ENCODE results near the gene ZFPL1.

- no peak for TF ChIP-seq CTCF (IDR thresholded peaks at IDR 0.05; ENCODE audit: low read depth, low read length)
- no peak for TF ChIP-seq POLR2A (IDR thresholded peaks at IDR 0.05; ENCODE audit: extremely low read depth, insufficient read length)
Observed at GRCh38 chr11:65120831-65121230, 36.8 kb downstream of the ZFPL1 start.
